Stimulated activated CD8-positive, alpha-beta memory T cell treated with anti-CD3 and anti-CD28 coated beads, Interleukin-7, amount 100 ng/mL, for 24 hours (primary cell): Measurements from ENCODE around the gene CCDC127.
"Not testable (repeated sequence)": the region's sequence is repeated elsewhere in the genome, so short reads cannot be mapped to it uniquely, and the experiment has no call there.

ENCODE experiments used
- DNase-seq: peaks from one replicate; pipeline ENCODE4 v3.0.0-alpha.2; 2020; ENCODE audit warnings: low read depth

The CCDC127 gene

DNA sequence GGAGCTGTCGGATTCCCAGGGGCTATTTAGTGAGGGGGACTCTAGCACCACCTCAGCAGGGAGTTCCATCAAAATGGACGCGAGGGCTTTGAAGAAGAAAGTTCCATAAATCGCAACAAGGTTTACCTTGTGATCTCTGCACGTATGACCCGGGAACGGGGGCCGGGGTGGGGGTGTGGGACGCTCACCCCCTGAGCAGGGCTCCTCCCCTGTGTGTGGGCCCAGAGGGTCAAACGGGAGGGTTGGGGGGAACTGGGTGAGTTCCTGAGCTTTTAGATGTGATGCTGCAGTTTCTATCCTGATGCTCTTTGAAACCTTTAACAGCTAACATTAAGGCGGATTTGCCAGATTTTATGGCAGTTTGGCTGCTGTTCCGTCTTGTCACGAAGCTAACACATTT is 45.5 kb downstream of the CCDC127 start:
- DNase-seq: no peak

DNA sequence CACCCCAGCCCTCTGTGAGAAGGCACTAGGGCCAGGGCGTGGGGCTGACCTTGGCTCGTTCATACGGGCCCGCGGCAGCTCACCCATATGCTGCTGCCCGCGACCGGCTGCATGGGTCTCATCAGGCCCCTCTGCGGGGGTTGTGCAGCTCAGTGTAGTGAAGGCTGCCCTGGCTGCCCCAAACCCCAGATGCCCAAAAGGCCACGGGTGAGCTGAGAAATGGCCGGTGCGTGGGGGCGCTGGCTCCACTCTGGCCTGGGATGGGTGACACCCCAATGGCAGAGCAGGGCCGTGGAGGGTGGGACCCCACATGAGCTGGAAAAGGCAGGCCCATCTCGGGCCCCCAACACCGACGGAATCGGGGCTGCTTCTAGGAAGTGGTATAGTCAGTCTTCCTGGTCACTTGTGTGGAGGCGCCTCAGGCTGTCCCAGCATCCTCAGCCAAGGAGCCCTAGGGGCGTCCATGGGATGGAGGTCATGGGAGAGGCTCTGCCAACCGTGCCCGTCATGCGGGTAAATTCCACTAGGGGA is 46.1 kb downstream of the CCDC127 start:
- DNase-seq: no peak

DNA sequence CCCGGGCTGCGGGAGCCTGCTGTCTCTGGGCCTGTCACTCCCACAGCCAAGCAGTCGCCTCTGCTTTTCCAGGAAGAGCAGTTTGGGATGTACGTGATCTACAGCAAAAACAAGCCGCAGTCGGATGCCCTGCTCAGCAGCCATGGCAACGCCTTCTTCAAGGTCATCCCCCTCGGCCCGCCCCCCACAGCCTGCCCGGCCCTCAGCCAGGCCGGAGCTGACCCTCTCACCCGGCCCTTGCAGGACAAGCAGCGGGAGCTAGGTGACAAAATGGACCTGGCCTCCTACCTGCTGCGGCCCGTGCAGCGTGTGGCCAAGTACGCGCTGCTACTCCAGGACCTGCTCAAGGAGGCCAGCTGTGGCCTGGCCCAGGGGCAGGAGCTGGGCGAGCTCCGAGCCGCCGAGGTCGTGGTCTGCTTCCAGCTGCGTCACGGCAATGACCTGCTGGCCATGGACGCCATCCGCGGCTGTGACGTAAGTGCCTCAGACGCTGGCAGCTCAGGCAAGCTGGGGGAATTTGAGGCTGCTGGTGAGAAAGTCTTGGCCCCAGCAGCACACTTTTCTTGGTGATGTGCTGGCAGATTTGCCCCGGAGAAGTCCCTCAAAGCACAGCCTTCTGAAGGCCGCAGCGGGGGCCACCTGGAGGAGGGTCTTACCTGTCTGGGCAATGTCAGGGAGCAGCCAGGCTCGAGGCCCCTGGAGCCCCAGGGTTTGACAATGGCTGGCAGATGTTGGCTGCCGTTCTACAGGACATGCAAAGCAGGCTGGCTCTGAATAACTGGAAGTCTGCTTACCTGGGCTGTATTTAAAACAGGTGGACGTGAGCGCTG is 46.8 kb downstream of the CCDC127 start:
- no peak for DNase-seq

DNA sequence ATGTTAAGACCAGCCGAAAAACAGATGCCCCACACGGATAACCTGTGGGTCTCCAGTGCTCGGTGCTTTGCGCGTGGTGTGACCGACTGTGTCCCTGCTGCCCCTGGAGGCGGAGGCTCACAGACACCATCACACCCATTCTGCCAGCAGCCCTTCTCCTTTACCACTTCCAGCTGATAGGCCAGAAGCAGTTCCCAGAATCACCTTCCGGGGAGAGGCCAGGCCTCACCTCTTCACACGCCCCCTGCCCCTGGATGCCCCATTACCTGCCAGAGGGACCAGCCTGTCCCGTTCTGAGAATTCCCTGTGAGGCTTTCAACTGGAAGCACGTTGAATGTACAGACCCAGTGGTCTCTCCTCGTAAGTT is 48.2 kb downstream of the CCDC127 start:
- no peak for DNase-seq

DNA sequence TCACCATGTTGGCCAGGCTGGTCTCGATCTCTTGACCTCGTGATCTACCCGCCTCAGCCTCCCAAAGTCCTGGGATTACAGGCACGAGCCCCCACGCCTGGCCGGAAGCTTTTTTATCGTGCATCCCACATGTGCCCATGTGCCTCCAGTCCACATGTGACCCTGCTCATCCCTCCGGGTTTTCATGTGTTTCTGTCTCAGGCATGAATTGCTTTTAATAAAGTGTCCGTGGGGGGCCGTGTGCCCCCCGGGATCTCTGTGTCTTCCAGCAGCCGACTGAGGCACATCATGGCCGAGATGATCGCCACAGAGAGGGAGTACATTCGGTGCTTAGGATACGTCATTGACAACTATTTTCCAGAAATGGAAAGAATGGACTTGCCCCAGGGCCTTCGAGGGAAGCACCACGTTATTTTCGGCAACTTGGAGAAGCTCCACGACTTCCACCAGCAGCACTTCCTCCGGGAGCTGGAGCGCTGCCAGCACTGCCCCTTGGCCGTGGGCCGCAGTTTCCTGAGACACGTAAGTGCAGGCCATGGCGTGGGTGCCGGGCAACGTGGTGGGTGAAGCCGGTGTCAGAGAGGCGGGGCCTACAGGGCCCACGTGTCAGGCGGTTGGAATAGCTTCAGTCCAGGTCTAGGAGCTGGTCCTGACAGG is 48.8 kb downstream of the CCDC127 start:
- DNase-seq: no peak

DNA sequence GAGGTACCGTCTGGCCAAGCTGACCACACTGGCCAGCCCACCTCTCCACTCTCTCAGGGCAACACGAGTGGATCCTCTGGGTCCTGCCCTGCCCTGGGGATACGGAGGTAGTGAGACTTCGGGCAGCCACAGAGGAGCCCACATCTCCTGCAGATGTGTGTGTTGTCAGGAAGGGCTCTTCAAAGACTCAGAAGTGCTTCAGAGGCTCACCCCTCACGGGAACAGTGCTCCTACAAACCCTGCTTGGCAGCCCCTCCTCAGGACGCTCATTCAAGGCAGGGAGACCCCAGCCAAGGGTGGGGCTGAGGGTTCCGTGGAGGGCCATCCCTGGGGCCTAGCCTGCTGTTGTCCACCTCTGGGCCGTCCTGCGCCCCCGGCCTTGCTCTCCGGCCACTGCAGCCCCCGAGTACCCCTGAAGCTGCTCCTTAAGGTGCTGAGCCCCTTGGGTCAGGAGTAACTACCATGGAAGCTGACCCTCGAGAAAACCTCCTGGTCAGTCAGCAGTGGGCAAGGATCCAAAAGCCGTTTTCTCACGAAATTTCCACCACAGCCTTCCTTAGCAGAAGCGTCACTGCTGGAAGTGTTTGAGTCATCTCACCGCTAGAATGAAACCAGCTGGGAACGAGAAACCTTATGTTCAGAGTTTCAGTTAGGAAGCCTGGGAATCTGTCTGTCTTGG is 49.8 kb downstream of the CCDC127 start:
- DNase-seq: no peak

DNA sequence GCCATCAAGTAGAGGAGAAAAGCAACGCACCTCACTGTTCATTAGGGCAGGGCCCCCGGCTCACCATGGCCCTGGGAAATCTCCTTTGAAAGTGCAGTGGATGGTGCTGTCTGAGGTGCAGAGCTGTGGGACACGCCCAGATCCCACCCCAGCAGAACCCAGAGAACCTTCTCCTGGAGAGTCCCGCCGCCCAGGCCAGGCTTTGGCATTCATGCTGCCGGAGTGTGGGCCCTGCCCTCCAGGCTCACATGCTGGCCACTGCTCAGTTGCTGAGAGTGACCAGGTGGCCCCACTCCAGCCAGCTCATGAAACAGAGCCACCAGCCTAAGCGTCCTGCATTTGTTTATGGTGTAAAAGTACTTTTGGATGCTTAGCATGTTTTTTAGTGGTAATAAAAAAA is 50.4 kb downstream of the CCDC127 start:
- no peak for DNase-seq

DNA sequence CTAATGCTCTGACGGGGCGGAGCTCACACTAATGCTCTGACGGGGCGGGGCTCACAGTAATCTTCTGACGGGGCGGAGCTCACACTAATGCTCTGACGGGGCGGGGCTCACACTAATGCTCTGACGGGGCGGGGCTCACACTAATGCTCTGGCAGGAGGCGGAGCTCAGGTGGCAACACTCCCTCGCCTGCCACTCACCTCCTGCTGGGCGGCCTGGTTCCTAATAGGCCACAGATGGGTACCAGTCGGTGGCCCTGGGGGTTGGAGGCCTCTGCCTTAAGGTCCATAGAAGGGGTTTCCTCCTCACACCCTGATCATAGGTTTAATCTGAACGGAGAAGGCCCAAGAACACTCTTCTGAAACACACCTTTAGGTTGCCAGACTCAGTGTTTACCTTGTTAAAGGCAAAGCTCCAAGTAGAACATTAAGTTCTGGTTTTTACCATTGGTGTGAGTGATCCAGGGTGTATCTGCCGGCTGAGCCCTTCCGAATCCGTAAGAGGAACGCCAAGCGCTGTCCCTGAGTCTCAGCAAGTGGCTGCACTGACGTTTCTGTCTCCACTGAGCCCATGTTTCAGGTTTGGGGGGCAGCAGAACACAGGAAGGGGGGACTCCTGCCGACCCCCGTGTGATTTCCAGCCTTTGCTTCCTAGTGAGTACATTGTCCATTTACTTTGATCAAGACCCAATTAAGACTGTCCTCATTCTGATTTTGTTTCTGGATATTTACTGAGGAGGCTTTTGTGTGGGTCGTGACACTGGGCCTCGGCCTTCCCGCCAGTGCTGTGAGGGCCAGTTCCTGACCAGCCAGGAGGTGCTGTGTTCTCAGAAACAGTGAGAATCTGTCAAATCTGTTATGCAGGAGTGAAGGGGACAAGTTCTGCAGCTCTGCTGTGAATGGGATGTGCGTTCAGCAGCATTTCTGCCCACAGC is 51.2 kb downstream of the CCDC127 start:
- DNase-seq: no peak

DNA sequence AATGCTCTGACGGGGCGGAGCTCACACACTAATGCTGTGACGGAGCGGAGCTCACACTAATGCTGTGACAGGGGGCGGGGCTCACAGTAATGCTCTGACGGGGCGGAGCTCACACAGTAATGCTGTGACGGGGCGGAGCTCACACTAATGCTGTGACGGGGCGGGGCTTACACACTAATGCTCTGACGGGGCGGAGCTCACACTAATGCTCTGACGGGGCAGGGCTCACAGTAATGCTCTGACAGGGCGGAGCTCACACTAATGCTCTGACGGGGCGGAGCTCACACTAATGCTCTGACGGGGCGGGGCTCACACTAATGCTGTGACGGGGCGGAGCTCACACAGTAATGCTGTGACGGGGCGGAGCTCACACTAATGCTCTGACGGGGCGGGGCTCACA is 53.2 kb downstream of the CCDC127 start:
- DNase-seq: not testable (repeated sequence)

DNA sequence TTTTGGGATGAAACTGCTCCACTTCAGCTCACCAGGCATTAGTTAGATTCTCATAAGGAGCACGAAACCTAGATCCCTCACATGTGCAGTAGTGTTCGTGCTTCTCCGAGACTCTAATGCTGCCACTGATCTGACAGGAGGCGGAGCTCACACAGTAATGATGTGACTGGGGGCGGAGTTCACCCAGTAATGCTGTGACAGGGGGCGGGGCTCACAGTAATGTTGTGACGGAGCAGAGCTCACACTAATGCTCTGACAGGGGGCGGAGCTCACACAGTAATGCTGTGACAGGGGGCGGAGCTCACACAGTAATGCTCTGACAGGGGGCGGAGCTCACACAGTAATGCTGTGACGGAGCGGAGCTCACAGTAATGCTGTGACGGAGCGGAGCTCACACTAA is 53.7 kb downstream of the CCDC127 start:
- DNase-seq: no peak

DNA sequence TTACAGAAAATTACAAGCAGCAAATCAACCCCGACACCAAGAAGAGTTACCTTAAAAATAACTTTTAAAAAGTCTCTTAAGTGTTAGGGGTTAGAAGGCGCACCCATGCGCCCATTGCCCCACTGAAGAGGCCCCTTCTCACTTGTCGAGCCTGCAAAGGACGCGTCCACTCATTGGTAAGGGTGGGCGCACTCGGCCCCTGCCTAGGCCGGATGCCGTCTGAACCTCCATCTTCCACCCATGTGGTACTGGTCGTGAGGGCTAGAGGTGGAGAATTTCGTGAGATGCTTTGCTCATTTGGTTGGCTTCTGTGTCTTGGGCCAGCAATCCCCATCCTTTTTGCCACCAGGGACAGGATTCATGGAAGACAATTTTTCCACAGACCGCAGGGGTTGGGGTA is 54.1 kb downstream of the CCDC127 start:
- no peak for DNase-seq

DNA sequence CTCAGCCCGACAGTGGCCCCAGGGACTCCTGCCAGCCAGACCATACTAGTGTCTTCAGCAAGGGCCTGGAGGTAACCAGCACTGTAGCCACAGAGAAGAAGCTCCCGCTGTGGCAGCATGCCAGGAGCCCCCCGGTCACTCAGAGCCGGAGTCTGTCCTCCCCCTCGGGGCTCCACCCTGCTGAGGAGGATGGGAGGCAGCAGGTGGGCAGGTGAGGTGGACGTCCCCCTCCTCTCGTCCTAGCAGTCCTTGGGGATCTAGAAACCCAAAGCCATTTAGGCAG is 54.7 kb downstream of the CCDC127 start:
- DNase-seq: no peak

DNA sequence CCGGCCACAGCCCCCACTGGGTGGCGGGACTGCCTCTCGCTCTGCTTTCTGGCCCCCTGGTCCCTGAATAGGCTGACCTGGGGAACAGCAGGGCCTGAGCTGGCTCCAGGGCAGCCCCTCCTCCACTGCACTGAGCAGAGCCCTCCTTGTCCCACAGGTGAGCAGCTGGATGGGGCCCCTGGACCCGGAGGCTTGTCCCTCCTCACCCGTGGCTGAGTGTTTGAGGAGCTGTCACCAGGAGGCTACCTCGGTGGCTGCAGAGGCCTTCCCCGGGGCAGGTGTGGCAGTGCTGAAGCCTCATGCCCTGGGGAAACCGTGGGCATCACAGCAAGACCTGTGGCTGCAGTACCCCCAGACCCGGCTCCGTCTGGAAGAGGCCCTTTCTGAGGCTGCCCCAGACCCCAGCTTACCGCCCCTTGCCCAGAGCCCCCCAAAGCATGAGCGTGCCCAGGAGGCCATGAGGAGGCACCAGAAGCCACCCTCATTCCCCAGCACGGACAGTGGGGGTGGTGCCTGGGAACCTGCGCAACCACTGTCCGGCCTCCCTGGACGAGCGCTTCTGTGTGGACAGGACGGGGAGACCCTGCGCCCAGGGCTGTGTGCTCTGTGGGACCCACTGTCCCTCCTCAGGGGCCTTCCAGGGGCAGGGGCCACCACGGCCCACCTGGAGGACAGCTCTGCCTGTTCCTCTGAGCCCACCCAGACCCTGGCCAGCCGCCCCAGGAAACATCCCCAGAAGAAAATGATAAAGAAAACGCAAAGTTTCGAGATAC is 55.2 kb downstream of the CCDC127 start:
- no peak for DNase-seq

DNA sequence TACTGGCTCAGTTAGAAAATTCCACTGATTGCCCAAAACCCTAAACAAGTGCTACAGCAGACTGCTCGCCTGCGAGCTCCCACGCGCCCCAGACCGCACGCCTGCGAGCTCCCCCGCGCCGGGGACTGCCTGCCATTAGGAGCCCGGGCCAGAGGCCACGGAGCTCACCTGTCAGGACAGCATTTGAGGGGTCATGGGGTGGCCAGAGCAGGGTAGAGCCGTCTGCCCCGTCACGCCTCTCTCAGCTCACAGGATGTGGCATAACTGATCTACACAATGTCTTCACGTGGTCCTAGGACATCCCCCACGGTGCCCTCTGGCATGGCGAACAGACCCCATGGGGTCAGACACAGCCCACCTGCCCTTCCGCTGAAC is 55.8 kb downstream of the CCDC127 start:
- no peak for DNase-seq

DNA sequence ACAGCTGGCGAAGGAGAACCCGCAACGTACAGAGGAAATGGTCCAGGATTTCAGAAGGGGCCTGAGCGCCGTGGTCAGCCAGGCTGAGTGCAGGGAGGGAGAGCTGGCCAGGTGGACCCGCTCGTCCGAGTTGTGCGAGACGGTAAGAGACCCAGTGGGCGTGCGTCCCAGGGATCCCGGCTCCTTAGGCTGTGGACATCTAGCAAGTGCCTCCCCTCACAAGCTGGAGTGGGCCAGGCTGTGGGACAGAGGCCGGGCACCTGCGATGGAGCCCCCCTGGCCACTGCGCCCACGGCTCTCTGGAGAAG is 56.2 kb downstream of the CCDC127 start:
- no peak for DNase-seq

DNA sequence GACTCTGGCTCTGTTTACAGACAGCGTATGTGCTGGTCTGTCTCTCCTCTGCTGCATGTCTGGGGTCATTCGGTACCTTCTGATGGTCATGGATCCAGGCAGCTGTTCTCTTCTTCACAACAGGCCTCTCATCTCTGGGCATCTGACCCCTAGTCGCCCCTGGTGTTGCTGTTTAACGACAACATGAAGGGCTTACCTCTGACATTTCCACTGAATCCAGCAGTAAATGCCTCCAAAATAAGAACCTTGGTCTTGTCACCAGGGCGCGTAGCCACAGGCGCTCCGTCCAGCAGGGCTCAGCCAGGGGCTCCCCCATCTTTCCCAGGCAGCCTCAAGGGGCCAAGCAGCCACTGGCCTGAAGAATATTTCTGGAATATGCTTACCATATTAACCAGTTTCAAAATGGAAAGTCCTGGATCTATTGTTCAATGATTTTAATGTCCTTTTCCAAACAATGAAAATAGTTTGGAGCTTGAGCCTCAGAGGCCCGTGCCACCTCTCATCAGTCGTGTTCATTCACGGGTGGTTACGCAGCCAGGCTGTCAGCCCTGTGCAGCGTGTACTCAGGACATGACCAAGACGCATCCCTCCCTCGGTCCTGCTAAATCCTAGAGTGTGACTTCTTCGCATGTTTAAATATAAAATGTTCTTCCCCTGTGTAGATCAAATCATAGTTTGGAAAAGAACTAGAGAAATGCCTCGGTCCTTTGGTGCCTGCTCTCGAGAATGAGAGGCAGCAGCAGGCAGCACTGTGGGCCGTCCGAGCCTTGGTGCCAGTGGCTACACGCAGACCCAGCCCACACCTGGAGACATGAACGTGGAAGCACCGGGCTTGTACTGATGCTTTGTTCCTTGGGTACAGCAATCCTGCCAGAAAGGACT is 56.8 kb downstream of the CCDC127 start:
- DNase-seq: no peak

DNA sequence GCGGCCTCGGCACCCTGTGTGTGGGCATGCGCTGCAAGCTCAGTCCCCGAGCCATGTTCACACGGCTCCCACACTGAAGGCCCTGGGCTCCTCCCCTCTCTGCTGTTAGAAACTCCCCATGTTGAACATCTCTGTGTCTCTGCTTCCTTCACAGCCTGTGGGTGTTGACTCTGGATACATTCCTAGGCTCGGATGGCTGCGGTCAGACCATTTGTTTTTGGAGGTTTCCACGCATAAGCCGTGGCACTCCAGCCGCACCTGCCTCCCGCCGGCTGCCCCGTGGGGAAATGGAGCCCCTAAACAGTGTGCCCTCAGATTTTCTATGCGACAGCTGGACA is 57.8 kb downstream of the CCDC127 start:
- DNase-seq: no peak

DNA sequence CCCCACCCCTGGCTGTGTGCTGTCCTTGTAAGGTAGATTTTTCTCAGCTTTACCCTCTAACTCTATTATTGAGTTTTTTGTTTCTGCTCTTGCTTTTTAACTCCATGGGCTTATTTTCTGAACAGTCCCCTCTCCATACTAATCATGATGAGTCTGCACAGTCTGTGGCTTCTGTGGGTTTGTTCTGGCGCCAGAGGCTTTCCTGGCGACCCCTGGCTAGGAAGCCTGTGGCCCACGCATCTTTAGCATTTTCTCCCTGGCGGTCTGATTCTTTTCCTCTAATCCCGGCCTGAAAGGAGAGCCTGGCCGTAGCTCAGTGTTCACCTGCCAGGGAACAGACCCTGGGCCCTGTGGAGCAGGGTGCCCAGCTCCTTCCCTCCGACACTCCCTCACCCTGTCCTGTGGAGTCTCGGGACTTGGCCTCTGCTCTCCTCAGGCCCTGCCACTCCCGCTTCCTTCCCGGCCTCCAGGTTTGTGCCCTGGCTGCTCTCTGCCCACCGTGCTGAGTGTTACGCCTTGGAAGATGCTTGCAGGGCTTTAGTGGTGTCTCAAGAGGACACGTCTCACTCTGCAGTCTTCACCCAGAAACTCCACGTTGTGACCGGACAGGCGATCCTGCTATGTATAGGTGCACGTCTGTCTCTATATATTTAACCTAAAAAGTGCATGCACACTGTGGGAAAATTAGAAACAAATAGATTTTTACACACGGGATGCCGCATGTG is 58.3 kb downstream of the CCDC127 start:
- no peak for DNase-seq

DNA sequence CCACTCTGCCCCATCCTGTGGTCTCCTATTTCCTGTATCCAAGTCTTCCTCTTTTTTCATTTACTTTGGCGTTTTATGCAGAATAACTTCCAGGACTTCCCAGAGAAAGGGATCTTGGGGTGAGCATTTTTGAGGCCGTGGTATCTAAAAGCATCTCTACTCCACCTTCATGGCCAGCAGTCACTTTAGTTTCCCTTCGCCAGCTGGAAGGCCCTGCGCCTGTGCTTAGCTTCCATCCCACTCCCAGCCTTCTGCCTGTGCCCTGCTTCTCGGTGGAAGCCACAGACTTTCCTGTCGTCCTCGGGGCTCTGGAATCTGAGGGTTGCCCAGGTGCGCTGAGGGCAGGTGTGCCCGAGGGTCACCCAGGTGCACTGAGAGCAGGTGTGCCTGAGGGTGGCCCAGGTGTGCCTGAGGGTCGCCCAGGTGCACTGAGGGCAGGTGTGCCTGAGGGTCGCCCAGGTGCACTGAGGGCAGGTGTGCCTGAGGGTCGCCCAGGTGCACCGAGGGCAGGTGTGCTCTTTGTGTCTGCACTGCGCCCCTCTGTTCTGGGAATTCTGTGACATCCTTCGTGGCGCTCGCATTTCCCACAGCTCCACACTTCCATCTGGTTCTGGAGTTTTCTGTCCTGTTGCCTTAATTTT is 59.0 kb downstream of the CCDC127 start:
- DNase-seq: no peak

DNA sequence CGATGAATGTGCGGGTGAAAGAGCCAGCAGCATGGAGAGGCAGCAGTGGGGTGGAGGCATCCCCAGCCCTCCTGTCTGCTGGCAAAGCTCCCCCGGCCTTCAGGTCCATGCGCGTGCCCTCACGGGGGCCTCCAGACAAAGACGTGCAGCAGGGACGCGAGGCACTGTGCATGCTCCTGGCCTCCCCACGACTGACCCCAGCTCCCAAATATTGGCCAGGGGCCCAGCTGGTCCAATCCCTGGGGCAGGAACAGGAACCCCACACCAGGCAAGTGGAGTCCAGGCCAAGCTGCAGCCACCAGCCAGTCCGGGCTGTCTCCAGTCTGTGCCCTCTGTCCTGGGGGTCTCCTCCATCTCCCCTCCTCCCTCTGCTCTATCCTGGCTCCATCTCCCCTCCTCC is 60.2 kb downstream of the CCDC127 start:
- no peak for DNase-seq
